Activated gamma-delta T cell treated with Interleukin-2 at 50 U/mL for 16 hours (primary cell): ENCODE measurements around the gene DNASE1L3.

Source experiments
- DNase-seq: peaks from one replicate; pipeline ENCODE4 v3.0.0-alpha.2; 2020

The DNASE1L3 gene

GRCh38 chr3:58198804-58199203, 12.0 kb downstream of the DNASE1L3 start:
- no peak for DNase-seq

- no peak for DNase-seq
Measured at GRCh38 chr3:58198362-58198761, 12.4 kb downstream of the DNASE1L3 start.

- no peak for DNase-seq
Measured at GRCh38 chr3:58197588-58197987, 13.2 kb downstream of the DNASE1L3 start.

- DNase-seq = no peak
Measured at GRCh38 chr3:58193682-58194407, 16.9 kb downstream of the DNASE1L3 start.

GRCh38 chr3:58192069-58192468, 18.7 kb downstream of the DNASE1L3 start:
- no peak for DNase-seq

- no peak for DNase-seq
Measured at GRCh38 chr3:58191361-58191991, 19.3 kb downstream of the DNASE1L3 start.

- DNase-seq = no peak
Measured at GRCh38 chr3:58190882-58191281, 19.9 kb downstream of the DNASE1L3 start.

- DNase-seq = no peak
Measured at GRCh38 chr3:58190291-58190690, 20.5 kb downstream of the DNASE1L3 start.

GRCh38 chr3:58189691-58190090, 21.1 kb downstream of the DNASE1L3 start:
- DNase-seq = no peak

- DNase-seq = no peak
Measured at GRCh38 chr3:58188921-58189451, 21.8 kb downstream of the DNASE1L3 start.

GRCh38 chr3:58188173-58188564, 22.6 kb downstream of the DNASE1L3 start:
- DNase-seq = no peak

GRCh38 chr3:58184982-58185360, 25.8 kb downstream of the DNASE1L3 start:
- DNase-seq = no peak

GRCh38 chr3:58184309-58184981, 26.3 kb downstream of the DNASE1L3 start:
- no peak for DNase-seq

GRCh38 chr3:58183891-58184290, 26.9 kb downstream of the DNASE1L3 start:
- no peak for DNase-seq

- no peak for DNase-seq
Measured at GRCh38 chr3:58183221-58183620, 27.6 kb downstream of the DNASE1L3 start.

GRCh38 chr3:58180940-58181587, 29.7 kb downstream of the DNASE1L3 start:
- DNase-seq = no peak

GRCh38 chr3:58180099-58180880, 30.5 kb downstream of the DNASE1L3 start:
- DNase-seq = no peak

GRCh38 chr3:58179235-58180098, 31.3 kb downstream of the DNASE1L3 start:
- no peak for DNase-seq

GRCh38 chr3:58178528-58179234, 32.1 kb downstream of the DNASE1L3 start:
- DNase-seq = no peak

GRCh38 chr3:58177747-58178527, 32.8 kb downstream of the DNASE1L3 start:
- DNase-seq = peak; percentile 93
